ENCODE data around the gene OR6N1. TPM values are rescaled to one million over a fixed set of nuclear protein-coding genes. Genes with fewer than 3 reads are reported as not detected.

Gene OR6N1
- total and polyA plus RNA-seq, 2 of the 4 experiments (the other 2 are of a cell fraction) = not detected

DNA sequence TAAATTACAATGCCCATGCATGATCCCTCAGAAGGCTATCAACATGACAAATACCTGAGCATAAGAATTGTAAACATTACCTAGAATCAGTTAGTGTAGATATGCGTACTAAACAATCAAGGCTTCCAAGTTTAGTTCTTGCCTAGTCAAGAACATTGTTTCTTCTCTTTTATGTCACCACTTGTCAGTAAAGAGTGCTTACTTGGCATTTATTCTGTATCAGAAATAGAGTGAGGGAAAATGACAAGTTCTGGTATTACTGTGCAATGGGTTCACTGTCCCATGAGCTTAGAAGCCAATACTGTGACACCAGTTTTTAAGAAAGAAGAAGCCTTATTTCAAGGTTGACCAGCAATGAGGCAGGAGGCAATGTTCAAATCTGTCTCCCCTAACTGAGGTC lies 31.7 kb upstream of the OR6N1 start:
- ChIA-PET POLR2A (ENCODE audit: unreplicated experiment) (no interaction called here), CTCF (no interaction called here)
- Histone ChIP-seq H3K9me3 (ENCODE audit: control insufficient read depth, insufficient read depth, low read length) (no peaks in the 10 kb centered on the region; the same call in 1 of the 2 replicates), H3K4ac (ENCODE audit: low read depth, low read length) (no peak overlapping the region), H4K20me1 (ENCODE audit: insufficient read depth, low read length) (no peaks in the 10 kb centered on the region), H3K14ac (replicated peaks; ENCODE audit: low read depth, low read length) (no peak overlapping the region), H4K5ac (ENCODE audit: low read depth, low read length) (no peak overlapping the region), H3K9ac (ENCODE audit: low read depth, low read length) (no peak overlapping the region), H2AK9ac (replicated peaks; ENCODE audit: low read depth, low read length, poor library complexity) (no peak overlapping the region), H3K4me3 (ENCODE audit: insufficient read depth, low read depth, low read length) (no peak overlapping the region), H3K4me1 (ENCODE audit: control insufficient read depth, insufficient read depth, low read length) (no peaks in the 10 kb centered on the region), H3K56ac (ENCODE audit: extremely low read depth, insufficient read depth, low read length) (no peak overlapping the region), H2AFZ (replicated peaks; ENCODE audit: low read length, poor library complexity) (no peak overlapping the region), H3K27ac (ENCODE audit: insufficient read depth, low read length) (no peak overlapping the region), H3K36me3 (ENCODE audit: control insufficient read depth, insufficient read depth, low read length) (no peaks in the 10 kb centered on the region), H2BK15ac (ENCODE audit: low read depth, low read length) (no peak overlapping the region), H2AK5ac (ENCODE audit: low read depth, low read length) (no peak overlapping the region), H3K27me3 (ENCODE audit: control insufficient read depth, insufficient read depth, low read length) (no peaks in the 10 kb centered on the region), H2BK20ac (ENCODE audit: low read depth, low read length) (no peak overlapping the region), H3K79me1 (ENCODE audit: low read depth in 1 of 2, low read length in 2 of 2) (no peaks in the 10 kb centered on the region), H2BK5ac (ENCODE audit: low read depth, low read length, poor library complexity, severe bottlenecking) (no peak overlapping the region), H3K23ac (ENCODE audit: low read depth, low read length) (no peak overlapping the region), H4K8ac (ENCODE audit: low read depth in 2 of 2, low read length in 2 of 2) (no peak overlapping the region), H3K18ac (ENCODE audit: low read depth, low read length) (no peak overlapping the region), H4K91ac (ENCODE audit: insufficient read depth, low read depth, low read length) (no peak overlapping the region), H3K9me1 (ENCODE audit: insufficient read depth, low read length) (no peaks in the 10 kb centered on the region), H3K4me2 (ENCODE audit: low read depth, low read length) (no peak overlapping the region), H2BK120ac (ENCODE audit: low read depth, low read length) (no peak overlapping the region)
- ATAC-seq (ENCODE audit: low read depth) (no peak), DNase-seq (no peak)
- BruUV-seq (replicated peaks) = no TSS peak
- intact Hi-C loops (cut with micrococcal nuclease) = no loop called here
- in situ Hi-C loops (cut with MboI; ENCODE audit: low sequenced_read_pairs) = no loop called here
- no peak for TF ChIP-seq CHD1 (IDR thresholded peaks at IDR 0.05; ENCODE audit: low read depth, low read length)
- no peak for TF ChIP-seq SMC3 (IDR thresholded peaks at IDR 0.05; ENCODE audit: low read depth, low read length)
- no peak for TF ChIP-seq MAZ (IDR thresholded peaks at IDR 0.05; ENCODE audit: borderline replicate concordance, low read depth, low read length)
- TF ChIP-seq, protein P1, sequence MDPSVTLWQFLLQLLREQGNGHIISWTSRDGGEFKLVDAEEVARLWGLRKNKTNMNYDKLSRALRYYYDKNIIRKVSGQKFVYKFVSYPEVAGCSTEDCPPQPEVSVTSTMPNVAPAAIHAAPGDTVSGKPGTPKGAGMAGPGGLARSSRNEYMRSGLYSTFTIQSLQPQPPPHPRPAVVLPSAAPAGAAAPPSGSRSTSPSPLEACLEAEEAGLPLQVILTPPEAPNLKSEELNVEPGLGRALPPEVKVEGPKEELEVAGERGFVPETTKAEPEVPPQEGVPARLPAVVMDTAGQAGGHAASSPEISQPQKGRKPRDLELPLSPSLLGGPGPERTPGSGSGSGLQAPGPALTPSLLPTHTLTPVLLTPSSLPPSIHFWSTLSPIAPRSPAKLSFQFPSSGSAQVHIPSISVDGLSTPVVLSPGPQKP (IDR thresholded peaks at IDR 0.05; ENCODE audit: borderline replicate concordance, low read depth, low read length) = no peak
- TF ChIP-seq MAFK (IDR thresholded peaks at IDR 0.05; ENCODE audit: low read depth, low read length) = peak; percentile 72
- TF ChIP-seq NFE2L2 (IDR thresholded peaks at IDR 0.05; ENCODE audit: low read depth, low read length) = no peak
- TF ChIP-seq RFX5 (IDR thresholded peaks at IDR 0.05; ENCODE audit: low read depth, low read length) = no peak
- dilution Hi-C loops (cut with HindIII; ENCODE audit: low sequenced_read_pairs, unreplicated experiment) = no loop called here
- no CpG with 5 or more reads among the region's 1 CpG for WGBS, 2 experiments (ENCODE audit: extremely low coverage in 2 of 2, insufficient read length in 1 of 2)
